OCI-LY7 (cell line): Measurements from ENCODE around the gene XIRP2. TPM values are rescaled to one million over a fixed set of nuclear protein-coding genes. Genes with fewer than 3 reads are reported as not detected.

Experiments used
- BruUV-seq: library from RNA; stranded (reverse); fragments of 400-500 nt; replicated peaks from 2 replicates; lab custom pipeline; 2021; lab: Mats Ljungman, UMichigan
- CTCF ChIA-PET: fragments of 300-600 bp; sonication (Branson Sonifier 250); formaldehyde crosslinking; loops from one replicate; lab custom pipeline; 2022; ENCODE audit warnings: antibody characterized with exemption; ENCODE audit not compliant: unreplicated experiment; lab: Charles Lee
- POLR2A ChIA-PET: fragments of 300-600 bp; sonication (Branson Sonifier 250); formaldehyde crosslinking; loops from one replicate; lab custom pipeline; 2022; ENCODE audit warnings: antibody characterized with exemption; lab: Charles Lee
- DNase-seq: peaks from one replicate; pipeline ENCODE4 v3.0.0-alpha.2; 2015; ENCODE audit warnings: low spot score
- H2AFZ ChIP-seq: fragments of 200-600 bp; sonication (generic), shearing (Covaris generic); 2 replicates; pipeline ENCODE4 v1.6.1; 2014; ENCODE audit warnings: mild to moderate bottlenecking, antibody characterized with exemption, low read length, moderate library complexity
- H3K27ac ChIP-seq: fragments of 200-600 bp; sonication (generic); 2 replicates; pipeline ENCODE4 v1.5.1; 2014; ENCODE audit warnings: mixed run types, low read depth, mild to moderate bottlenecking, moderate library complexity, low read length, inconsistent platforms; ENCODE audit not compliant: poor library complexity, severe bottlenecking
- H3K36me3 ChIP-seq: fragments of 200-600 bp; sonication (generic); 2 replicates; pipeline ENCODE4 v1.6.1; 2014; ENCODE audit warnings: mild to moderate bottlenecking, antibody characterized with exemption, low read length, moderate library complexity, mixed read lengths; ENCODE audit not compliant: insufficient read depth
- H3K4me1 ChIP-seq: fragments of 200-600 bp; sonication (generic); 2 replicates; pipeline ENCODE4 v1.5.1; 2014; ENCODE audit warnings: mild to moderate bottlenecking, low read length; ENCODE audit not compliant: insufficient read depth, poor library complexity, severe bottlenecking
- H3K4me2 ChIP-seq: fragments of 200-600 bp; sonication (generic); 2 replicates; pipeline ENCODE4 v1.6.1; 2014; ENCODE audit warnings: mild to moderate bottlenecking, low read length
- H3K4me3 ChIP-seq: fragments of 200-600 bp; sonication (generic); 2 replicates; pipeline ENCODE4 v1.5.1; 2014; ENCODE audit warnings: mild to moderate bottlenecking, low read depth, low read length; ENCODE audit not compliant: poor library complexity, severe bottlenecking
- H3K79me2 ChIP-seq: fragments of 200-600 bp; sonication (generic); 2 replicates; pipeline ENCODE4 v1.6.1; 2016; ENCODE audit warnings: low read depth, mild to moderate bottlenecking, low read length, moderate library complexity, mixed read lengths; ENCODE audit not compliant: insufficient read depth
- H3K9me2 ChIP-seq: fragments of 200-600 bp; sonication (generic); 2 replicates; pipeline ENCODE4 v1.6.1; 2016; ENCODE audit warnings: mild to moderate bottlenecking, low read length, mixed read lengths; ENCODE audit not compliant: insufficient read depth
- H3K9me3 ChIP-seq: fragments of 200-600 bp; sonication (generic); 2 replicates; pipeline ENCODE4 v1.6.1; 2014; ENCODE audit warnings: mild to moderate bottlenecking, mixed run types, low read length, mixed read lengths
- H4K20me1 ChIP-seq: fragments of 200-600 bp; sonication (generic); 2 replicates; pipeline ENCODE4 v1.6.1; 2014; ENCODE audit warnings: mild to moderate bottlenecking, antibody characterized with exemption, low read length, moderate library complexity, mixed read lengths; ENCODE audit not compliant: insufficient read depth
- CTCF ChIP-seq: fragments of 200-600 bp; sonication (generic); conservative IDR thresholded peaks from 2 replicates; pipeline ENCODE4 v1.5.1; 2014; ENCODE audit warnings: mild to moderate bottlenecking, antibody characterized with exemption, low read length, moderate library complexity, mixed read lengths
- EZH2phosphoT487 ChIP-seq: fragments of 200-600 bp; sonication (generic); IDR thresholded peaks from 2 replicates; pipeline ENCODE4 v1.6.1; 2018; ENCODE audit warnings: low read depth, borderline replicate concordance, mild to moderate bottlenecking, mixed run types, antibody characterized with exemption, low read length, moderate library complexity, mixed read lengths
- intact Hi-C: fragments of 100-400 bp; cut with micrococcal nuclease; formaldehyde crosslinking; loops from one replicate; pipeline ENCODE4 v1.10.0; 2022; ENCODE audit not compliant: unreplicated experiment
- total RNA-seq, 2 experiments: library from RNA; depleted of rRNA in 1 of 2; stranded (reverse); fragments of >200 nt in 1 of 2; shearing (Covaris generic) in 1 of 2; gene quantifications; 2 replicates each; pipeline ENCODE4 v1.2.3, GENCODE V29; 2014 to 2022

XIRP2 gene
- total RNA-seq, 2 experiments from 2014 or later = not detected

GRCh38 chr2:167135706-167136105 lies 247.4 kb downstream of the XIRP2 start:
- Histone ChIP-seq H3K27ac (no peak overlapping the region), H3K36me3 (no peaks in the 10 kb centered on the region), H4K20me1 (no peaks in the 10 kb centered on the region), H3K4me3 (no peak overlapping the region), H3K79me2 (no peaks in the 10 kb centered on the region), H3K9me2 (no peaks in the 10 kb centered on the region), H3K4me1 (no peaks in the 10 kb centered on the region), H3K9me3 (no peaks in the 10 kb centered on the region), H2AFZ (no peak overlapping the region), H3K4me2 (no peak overlapping the region)
- intact Hi-C loops = no loop called here
- TF ChIP-seq EZH2phosphoT487 (no peak), CTCF (no peak)
- DNase-seq = no peak
- no TSS peak for BruUV-seq
- CTCF ChIA-PET = no interaction called here
- POLR2A ChIA-PET = no interaction called here

- Histone ChIP-seq H3K9me3 (no peaks in the 10 kb centered on the region), H3K4me1 (no peaks in the 10 kb centered on the region), H3K36me3 (no peaks in the 10 kb centered on the region), H2AFZ (no peak overlapping the region), H3K4me3 (no peak overlapping the region), H3K79me2 (no peaks in the 10 kb centered on the region), H3K27ac (no peak overlapping the region), H3K9me2 (no peaks in the 10 kb centered on the region), H3K4me2 (no peak overlapping the region), H4K20me1 (no peaks in the 10 kb centered on the region)
- DNase-seq = no peak
- intact Hi-C loops = no loop called here
- TF ChIP-seq CTCF = no peak
- BruUV-seq = no TSS peak
- ChIA-PET POLR2A (interaction anchor here (0.7 kb wide), 1 partner anchor 709 kb away, joined by 3 read pairs; no protein-coding TSS in a partner anchor), CTCF (interaction anchor here (0.6 kb wide), 1 partner anchor 1157 kb away, joined by 3 read pairs; no protein-coding TSS in a partner anchor)
These were observed 248.8 kb downstream of the XIRP2 start for GRCh38 chr2:167136879-167137596.

- H3K4me3 ChIP-seq = no peak overlapping the region
- no peaks in the 10 kb centered on the region for H3K9me2 ChIP-seq
- H3K9me3 ChIP-seq = no peaks in the 10 kb centered on the region
- no peaks in the 10 kb centered on the region for H4K20me1 ChIP-seq
- TF ChIP-seq EZH2phosphoT487 = no peak
- TF ChIP-seq CTCF = no peak
- no peak for DNase-seq
- ChIA-PET POLR2A (no interaction called here), CTCF (no interaction called here)
- H3K4me1 ChIP-seq = no peaks in the 10 kb centered on the region
- intact Hi-C loops = no loop called here
- no peak overlapping the region for H2AFZ ChIP-seq
- H3K4me2 ChIP-seq = no peak overlapping the region
- H3K79me2 ChIP-seq = no peaks in the 10 kb centered on the region
- no peak overlapping the region for H3K27ac ChIP-seq
- no peaks in the 10 kb centered on the region for H3K36me3 ChIP-seq
- no TSS peak for BruUV-seq
These were observed 252.1 kb downstream of the XIRP2 start for GRCh38 chr2:167140330-167140729.
